NCI-H1436 treated with DMSO at 0.1 percent for 48 hours (cell line): ENCODE results near the gene SEMA6D.
"Not testable (repeated sequence)": the region's sequence is repeated elsewhere in the genome, so short reads cannot be mapped to it uniquely, and the experiment has no call there.

Experiments
- DNase-seq: peaks from one replicate; lab custom pipeline; 2025; lab: John Stamatoyannopoulos, UW

SEMA6D gene

GRCh38 chr15:47718497-47719437 is 1.5 kb downstream of the SEMA6D start:
- DNase-seq = no peak

GRCh38 chr15:47719730-47720129 is 2.4 kb downstream of the SEMA6D start:
- no peak for DNase-seq

GRCh38 chr15:47720555-47720954 is 3.2 kb downstream of the SEMA6D start:
- no peak for DNase-seq

- no peak for DNase-seq
These were observed 4.4 kb downstream of the SEMA6D start for GRCh38 chr15:47721676-47722075.

GRCh38 chr15:47724346-47724745 is 7.0 kb downstream of the SEMA6D start:
- no peak for DNase-seq

- no peak for DNase-seq
These were observed 7.7 kb downstream of the SEMA6D start for GRCh38 chr15:47725051-47725450.

DNA sequence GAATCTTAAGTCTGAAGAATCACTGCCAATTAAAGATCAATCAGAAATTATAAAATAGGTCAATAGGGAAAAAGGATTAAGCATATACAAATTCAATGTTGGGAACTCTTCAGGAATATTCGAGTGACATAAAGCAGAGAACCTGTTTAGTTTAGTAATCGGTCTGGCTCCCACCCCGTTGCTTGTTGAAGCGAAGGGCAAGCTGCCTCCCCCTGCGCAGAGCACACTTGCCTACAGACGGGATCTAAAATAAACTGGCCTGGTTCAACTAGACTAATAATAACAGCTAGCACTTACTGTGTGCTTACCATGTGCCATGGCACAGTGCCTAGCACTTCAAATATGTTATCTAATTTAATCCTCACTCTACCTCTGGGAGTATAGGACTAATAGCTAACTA is 8.6 kb downstream of the SEMA6D start:
- no peak for DNase-seq

DNA sequence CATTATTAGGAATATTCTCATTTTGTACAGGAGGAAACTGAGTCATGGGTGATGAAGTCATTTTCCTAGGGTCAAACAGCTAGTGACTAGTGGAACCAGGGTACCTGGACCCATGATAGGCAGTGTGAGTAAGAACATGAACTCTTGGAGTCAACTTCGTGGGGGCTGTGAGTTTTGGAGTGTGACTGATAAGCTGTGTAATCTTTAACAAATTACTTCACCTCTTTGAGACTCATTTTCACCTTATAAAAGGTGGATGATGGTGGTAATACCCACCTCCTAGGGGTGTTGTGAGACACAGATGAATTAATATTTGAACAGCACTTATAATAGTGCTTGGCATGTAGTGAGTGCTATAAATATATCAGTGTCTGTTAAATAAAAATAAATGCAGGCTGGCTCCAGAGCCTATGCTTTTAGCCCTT is 9.1 kb downstream of the SEMA6D start:
- DNase-seq = no peak

GRCh38 chr15:47727137-47727536 is 9.8 kb downstream of the SEMA6D start:
- no peak for DNase-seq

DNA sequence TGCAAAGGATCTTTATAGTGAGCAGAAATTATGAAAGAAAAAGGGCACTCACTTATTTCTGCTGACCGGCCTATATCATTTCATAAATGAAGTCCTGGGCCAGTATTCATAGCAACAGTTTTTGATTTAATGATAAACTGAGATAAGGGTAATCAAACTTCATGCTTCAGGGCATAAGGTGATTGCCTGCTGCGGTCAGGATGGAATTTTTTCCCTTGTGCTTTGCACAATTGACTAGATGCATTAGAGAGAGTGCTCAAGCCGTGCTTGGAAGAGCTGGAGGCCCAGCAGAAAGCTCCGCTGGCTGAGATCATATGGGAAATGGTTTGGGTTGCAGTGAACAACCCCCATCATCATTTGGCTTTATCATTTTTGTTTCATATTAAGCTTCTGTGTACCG is 10.4 kb downstream of the SEMA6D start:
- DNase-seq = no peak

DNA sequence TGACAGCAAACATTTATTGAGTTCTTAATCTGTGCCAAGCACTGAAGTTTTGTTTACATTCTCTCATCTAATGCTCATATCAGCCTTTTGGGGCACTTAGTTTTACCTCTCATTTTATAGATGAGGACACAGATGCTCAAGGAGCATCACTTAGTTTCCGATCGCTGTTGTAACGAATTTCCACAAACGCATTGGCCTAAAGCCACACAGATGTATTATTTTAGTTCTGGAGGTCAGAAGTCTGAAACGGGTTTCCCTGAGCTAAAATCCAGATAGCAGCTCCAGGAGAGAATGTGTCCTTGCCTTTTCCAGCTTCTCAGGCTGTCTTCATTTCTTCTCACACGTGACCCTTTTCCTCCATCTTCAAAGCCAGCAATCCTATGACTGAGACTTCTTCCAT is 11.1 kb downstream of the SEMA6D start:
- DNase-seq = no peak

DNA sequence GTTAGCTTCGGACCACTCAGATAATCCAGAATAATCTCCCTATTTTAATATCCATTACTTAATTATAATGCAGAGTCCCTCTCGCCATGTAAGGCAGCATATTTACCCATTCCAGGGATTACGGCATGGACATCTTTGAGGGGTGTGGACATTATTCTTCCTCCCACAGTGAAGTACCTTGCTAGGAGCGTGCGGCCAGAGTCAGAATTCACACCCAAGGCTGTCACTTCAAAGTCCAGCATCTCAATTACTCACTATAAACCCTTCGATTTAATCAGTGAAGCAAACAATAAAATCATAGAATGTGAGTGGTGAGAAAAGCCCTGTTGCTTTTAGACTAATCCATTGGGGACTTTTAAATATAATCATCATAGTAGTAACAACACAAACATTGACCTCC is 11.6 kb downstream of the SEMA6D start:
- no peak for DNase-seq

GRCh38 chr15:47731230-47731629 is 13.9 kb downstream of the SEMA6D start:
- DNase-seq = no peak

- no peak for DNase-seq
These were observed 14.9 kb downstream of the SEMA6D start for GRCh38 chr15:47732248-47732647.

DNA sequence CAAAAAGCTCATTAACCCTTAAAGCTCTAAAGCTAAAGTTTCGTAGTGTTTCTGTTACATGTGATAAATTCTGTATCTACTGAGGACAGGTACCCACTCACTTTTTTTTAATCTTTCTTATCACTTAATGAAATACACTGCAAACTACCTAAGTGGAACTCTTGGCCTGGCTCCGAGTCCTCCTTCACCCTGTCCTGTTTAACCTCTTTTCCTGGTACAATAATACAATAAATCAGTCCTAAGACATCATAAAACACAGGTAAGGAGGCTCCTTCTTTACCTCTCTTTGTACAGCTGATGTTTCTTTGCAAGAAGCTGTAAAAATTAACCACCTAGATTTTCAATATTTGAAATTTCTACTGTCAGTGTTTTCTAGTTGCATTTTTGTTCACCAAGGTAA is 15.8 kb downstream of the SEMA6D start:
- no peak for DNase-seq

DNA sequence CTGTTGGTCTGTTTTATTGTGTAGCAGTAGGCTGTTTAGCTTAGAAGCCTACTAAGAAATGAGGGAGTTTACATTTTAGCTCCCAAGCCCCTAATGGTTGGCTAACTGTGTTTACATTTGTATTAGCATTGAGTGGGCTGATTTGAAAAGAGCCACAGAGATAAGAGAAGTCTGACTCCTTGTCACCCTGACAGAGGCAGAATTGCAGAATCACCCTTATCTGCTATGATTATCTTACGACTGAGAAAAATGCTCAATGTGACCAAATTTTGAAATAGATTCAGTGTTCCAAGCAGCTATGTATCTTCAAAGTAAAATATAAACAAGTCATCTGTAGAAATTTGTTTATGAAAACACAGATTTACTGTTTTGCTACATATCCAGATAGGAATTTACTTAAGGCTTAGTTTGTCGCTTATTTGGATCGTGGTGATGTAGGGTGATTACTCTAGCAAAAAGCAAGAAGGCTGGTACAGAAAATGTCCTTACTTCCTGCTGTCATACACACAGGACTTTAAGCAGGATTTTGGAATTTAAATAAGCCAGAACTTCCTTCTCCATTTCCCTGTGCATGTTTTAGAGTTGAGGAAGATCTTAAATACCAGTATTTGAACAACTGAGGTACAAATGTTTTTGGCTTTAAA is 19.0 kb downstream of the SEMA6D start:
- DNase-seq = peak; percentile 44

- DNase-seq = no peak
These were observed 20.2 kb downstream of the SEMA6D start for GRCh38 chr15:47737477-47737876.

DNA sequence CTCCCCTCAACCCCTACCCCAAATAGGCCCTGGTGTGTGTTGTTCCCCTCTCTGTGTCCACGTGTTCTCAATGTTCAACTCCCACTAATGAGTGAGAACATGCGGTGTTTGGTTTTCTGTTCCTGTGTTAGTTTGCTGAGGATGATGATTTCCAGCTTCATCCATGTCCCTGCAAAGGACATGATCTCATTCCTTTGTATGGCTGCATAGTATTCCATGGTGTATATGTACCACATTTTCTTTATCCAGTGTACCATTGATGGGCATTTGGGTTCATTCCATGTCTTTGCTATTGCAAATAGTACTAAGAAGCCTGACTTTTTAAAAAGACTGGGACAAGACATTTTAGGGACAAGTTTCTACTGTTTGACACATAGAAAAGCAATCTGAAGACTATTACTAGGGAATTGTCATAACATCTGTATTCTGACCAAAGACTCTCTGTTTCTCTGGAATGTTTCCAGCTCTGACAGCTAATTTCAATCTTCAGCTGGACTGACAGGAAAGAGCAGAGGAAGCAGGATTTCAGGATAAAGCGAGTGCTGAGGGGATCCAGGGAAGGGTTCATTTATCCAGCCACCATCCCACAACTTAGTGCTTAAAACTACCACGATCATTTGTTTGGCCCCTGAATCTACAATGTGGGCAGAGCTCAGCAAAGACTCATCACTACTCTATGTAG is 21.0 kb downstream of the SEMA6D start:
- not testable (repeated sequence) for DNase-seq

- DNase-seq = no peak
These were observed 23.8 kb downstream of the SEMA6D start for GRCh38 chr15:47741082-47741481.

GRCh38 chr15:47741907-47742306 is 24.6 kb downstream of the SEMA6D start:
- DNase-seq = no peak

- DNase-seq = no peak
These were observed 25.0 kb downstream of the SEMA6D start for GRCh38 chr15:47742334-47742733.

DNA sequence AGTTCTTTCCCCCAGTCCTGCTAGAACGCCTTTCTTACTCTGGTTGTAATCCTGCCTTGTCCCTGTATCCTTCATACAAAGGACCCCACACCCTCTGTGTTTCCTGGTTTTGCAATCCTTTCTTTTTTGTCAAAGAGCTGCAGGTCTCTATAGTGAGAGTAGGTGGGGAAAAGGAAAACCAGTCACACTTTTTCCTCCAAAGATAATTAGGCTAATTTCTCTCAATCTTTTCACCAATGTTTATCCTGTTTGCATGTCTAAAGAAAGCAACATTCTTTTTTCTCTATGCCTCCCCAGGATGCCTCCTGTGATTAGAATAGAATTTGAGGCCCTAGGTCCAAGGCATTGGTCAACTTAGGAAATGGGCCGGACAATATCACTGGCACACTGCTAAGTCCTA is 25.4 kb downstream of the SEMA6D start:
- no peak for DNase-seq

DNA sequence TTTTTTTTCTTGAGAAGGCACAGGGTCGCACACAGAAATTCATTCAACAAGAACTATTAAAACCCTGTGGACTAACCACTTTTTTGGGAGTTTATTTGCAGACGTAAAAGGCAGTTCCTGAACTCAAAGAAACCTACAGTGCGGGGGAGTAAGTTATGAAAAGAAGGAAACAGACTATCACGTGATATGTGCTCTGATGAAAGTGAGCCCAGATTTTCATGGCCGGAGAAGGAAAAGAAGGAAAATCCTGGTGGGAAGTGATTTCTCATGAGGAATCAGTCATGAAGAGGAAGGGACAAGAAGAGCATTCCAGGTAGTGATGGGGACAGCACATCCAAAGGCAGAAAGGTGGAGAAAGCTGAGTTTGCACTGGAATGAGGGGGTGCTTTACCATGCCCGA is 26.1 kb downstream of the SEMA6D start:
- no peak for DNase-seq
